Effector memory CD4-positive, alpha-beta T cell (primary cell): Measurements from ENCODE around the gene KRTAP12-4.

ENCODE experiments used
- DNase-seq, 3 donors: peaks; one replicate each; pipeline ENCODE4 v3.0.0-alpha.2; 2020
- H3K27ac ChIP-seq: 2 replicates; pipeline ENCODE4 v1.7.0; 2013; ENCODE audit warnings: mild to moderate bottlenecking, low read length, moderate library complexity; ENCODE audit not compliant: insufficient read depth, poor library complexity, severe bottlenecking
- H3K27me3 ChIP-seq: replicated peaks from 2 replicates; pipeline ENCODE4 v1.7.0; 2013; ENCODE audit warnings: mild to moderate bottlenecking, low read length; ENCODE audit not compliant: insufficient read depth, control insufficient read depth, poor library complexity, severe bottlenecking
- H3K36me3 ChIP-seq: 2 replicates; pipeline ENCODE4 v1.7.0; 2013; ENCODE audit warnings: mild to moderate bottlenecking, low read length, moderate library complexity; ENCODE audit not compliant: control insufficient read depth, insufficient read depth
- H3K4me1 ChIP-seq: 2 replicates; pipeline ENCODE4 v1.7.0; 2013; ENCODE audit warnings: low read length, mild to moderate bottlenecking; ENCODE audit not compliant: control insufficient read depth, insufficient read depth, poor library complexity, severe bottlenecking
- H3K4me3 ChIP-seq: 2 replicates; pipeline ENCODE4 v1.7.0; 2013; ENCODE audit warnings: low read length, low read depth, mild to moderate bottlenecking; ENCODE audit not compliant: insufficient read depth, poor library complexity, severe bottlenecking
- H3K9me3 ChIP-seq: 2 replicates; pipeline ENCODE4 v1.7.0; 2013; ENCODE audit warnings: mild to moderate bottlenecking, low read length, moderate library complexity; ENCODE audit not compliant: control insufficient read depth
- total RNA-seq, 3 donors: gene quantifications; one replicate each; lab custom pipeline; 2026; lab: John Stamatoyannopoulos, UW

KRTAP12-4 gene, protein sequence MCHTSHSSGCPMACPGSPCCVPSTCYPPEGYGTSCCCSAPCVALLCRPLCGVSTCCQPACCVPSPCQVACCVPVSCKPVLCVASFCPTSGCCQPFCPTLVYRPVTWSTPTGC
- 0 reads per million in 3 donors for total RNA-seq

DNA sequence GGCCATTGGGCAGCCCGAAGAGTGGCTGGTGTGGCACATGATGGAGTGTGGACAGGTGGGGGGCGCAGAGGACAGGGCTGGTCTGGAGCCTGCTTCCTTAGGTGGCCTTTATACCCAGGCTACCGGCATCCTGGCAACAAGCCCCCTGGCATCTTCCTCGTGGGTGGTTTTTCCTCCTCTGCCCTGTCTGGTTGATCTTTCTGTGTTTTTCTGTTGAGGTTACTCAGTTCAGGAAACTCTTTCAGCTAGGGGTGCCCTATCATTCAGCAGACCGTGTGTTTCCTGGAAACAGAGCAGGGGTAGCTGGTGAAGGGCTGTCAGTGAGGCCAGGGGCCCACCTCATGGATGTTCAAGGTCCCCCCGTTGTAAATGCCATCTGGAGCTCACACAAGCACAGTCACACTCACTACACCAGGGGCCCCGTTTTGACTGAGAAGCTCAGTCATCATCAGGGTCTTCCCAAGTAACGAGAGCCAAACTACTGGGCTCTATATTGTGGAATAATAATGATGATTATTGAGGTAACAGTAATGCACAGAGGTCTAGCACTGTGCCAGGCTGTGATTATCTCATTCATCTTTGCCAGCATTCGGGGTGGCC is at the start of gene KRTAP12-4:
Gene KRTAP12-4, minus strand, starts transcription at position 84 of the 600 bp plus-strand sequence. Its CDS starts 45 bp downstream, at position 39.
- no peak for DNase-seq
- H3K27ac ChIP-seq, result peak within 1 kb of the TSS; percentile 31
- peaks cover 45% of the 10 kb centered on the region for H3K4me1 ChIP-seq
- no peak within 1 kb of the TSS for H3K4me3 ChIP-seq
- H3K9me3 ChIP-seq, result no peaks in the 10 kb centered on the region
- no peaks in the 10 kb centered on the region for H3K36me3 ChIP-seq
- H3K27me3 ChIP-seq, result no peaks in the 10 kb centered on the region

DNA sequence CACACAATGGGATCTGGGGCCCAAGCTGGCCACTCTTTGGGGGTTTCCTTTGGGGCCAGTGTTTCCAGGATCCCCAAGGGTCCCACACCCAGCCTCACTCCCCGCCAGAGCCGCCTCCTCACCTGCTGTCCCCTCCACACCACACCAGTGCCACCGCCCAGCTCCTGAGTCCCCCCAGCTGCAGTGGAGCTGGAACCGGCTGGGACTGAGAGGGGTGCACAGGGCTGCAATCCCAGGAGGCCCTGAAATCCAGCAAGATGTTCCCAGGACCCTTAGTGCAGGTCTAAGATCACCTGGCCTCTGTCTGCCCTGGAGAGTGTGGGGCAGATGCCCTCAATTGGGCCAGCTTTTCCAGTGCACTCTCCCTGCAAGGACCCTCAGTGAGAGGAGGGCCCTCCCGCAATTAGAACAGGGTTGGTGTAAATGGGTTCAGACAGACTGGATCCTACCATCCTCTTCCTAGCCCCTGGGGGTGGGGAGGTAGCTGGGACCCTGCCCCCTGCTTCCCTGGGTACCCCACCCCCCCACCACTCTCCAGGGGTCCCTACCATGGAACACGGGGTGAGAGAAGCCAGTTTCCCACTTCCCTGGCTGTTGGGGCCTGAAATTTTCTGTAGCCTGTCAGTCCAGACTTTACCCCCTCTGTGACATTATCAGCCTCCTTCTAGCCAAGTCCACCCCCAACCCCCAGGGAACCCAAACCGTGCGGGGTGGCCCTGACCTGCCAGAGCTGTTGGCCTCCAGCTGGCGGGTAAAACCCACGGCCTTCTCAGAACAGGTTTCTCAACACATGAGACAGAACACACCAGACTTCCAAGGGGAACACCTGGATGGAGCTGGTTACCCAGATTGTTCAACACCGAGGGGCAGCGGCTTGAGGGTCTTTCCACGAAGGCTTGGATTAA is 49.5 kb upstream of the KRTAP12-4 start:
- Histone ChIP-seq H3K27ac (no peak overlapping the region), H3K4me1 (peaks cover 6% of the 10 kb centered on the region), H3K4me3 (no peak overlapping the region), H3K9me3 (no peaks in the 10 kb centered on the region), H3K27me3 (peaks cover 65% of the 10 kb centered on the region), H3K36me3 (no peaks in the 10 kb centered on the region)
- no peak for DNase-seq

DNA sequence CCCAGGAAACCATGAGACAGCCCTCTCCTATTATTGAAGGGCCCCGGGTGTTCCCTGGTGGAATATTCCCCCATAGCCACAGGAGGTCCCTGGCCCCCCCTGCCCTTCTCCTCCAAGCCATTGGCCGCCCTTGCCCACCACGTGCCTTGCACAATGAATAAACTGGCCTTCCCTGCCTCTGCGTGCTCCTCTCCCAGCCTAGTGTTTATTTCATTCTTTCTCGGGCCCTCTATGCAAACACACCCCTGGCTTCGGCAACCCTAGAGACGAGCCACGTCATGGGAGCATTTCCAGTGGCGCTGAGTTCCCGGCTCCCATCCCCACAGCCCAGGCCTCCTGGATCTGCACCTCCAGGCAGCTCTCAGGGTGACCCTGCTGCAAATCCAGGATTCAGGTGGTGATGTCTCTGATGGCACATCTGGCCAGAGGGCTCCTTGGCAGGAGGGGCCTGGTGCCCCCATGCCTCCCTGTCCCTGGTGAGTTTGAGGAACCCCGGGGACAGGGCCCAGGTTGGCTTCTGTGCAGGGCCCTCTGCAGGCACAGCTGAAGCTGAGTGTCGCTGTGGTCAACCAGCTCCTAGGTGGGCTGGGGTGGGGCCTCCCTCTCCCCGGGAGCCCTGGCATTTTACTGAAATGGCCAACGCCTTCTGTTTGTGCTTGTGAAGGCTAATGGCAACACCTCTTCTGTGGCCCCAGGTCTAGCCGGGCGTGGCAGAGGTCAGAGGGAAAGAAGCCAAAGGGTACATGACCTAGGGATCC is 48.7 kb upstream of the KRTAP12-4 start:
- no peak for DNase-seq
- Histone ChIP-seq H3K4me1 (no peaks in the 10 kb centered on the region), H3K27ac (no peak overlapping the region), H3K36me3 (no peaks in the 10 kb centered on the region), H3K27me3 (peaks cover 57% of the 10 kb centered on the region), H3K4me3 (no peak overlapping the region), H3K9me3 (no peaks in the 10 kb centered on the region)

DNA sequence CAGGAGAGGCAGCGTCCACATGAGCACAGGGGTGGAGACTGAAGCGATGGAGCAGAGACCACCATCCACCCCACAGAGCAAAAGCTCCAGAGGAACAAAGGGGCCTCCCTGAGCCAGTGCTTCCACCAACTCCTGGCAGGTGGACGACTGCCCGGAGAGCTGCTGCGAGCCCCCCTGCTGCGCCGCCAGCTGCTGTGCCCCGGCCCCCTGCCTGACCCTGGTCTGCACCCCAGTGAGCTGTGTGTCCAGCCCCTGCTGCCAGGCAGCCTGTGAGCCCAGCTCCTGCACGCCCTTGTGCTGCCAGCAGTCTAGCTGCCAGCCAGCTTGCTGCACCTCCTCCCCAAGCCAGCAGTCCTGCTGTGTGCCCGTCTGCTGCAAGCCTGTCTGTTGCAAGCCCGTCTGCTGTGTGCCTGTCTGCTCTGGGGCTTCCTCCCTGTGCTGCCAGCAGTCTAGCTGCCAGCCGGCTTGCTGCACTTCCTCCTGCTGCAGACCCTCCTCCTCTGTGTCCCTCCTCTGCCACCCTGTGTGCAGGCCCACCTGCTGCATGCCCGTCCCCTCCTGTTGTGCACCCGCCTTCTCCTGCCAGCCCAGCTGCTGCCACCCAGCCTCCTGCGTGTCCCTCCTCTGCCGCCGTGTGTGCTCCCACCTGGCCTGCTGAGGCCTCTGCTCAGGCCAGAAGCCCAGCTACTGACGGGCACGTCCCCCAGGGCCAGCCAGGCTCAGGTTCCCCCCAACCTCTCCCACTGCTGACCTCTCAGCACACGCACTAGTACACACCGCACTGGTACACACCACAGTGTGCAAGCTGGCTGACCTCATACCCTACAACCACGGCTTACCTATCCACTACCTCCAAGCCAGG is 47.9 kb upstream of the KRTAP12-4 start:
- H3K27me3 ChIP-seq, result peaks cover 49% of the 10 kb centered on the region
- H3K27ac ChIP-seq, result no peak overlapping the region
- H3K4me3 ChIP-seq, result no peak overlapping the region
- H3K9me3 ChIP-seq, result no peaks in the 10 kb centered on the region
- no peak for DNase-seq
- no peaks in the 10 kb centered on the region for H3K36me3 ChIP-seq
- H3K4me1 ChIP-seq, result no peaks in the 10 kb centered on the region

DNA sequence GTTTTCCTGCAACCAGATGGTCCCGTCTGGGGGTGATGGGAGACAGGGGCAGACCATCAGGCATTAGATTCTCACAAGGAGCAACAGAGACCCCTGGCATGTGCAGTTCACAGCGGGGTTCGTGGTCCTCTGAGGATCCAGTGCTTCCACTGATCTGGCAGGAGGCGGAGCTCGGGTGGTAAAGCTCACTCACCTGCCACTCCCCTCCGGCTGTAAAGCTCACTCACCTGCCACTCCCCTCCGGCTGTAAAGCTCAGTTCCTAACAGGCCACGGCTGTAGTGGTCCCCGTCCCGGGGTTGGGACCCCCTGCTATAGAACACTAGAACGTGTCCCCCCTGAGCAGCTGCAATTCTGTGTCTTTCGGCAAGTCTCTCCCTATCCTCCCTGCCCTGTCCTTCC is 47.1 kb upstream of the KRTAP12-4 start:
- H3K36me3 ChIP-seq, result no peaks in the 10 kb centered on the region
- H3K27me3 ChIP-seq, result peaks cover 42% of the 10 kb centered on the region
- H3K27ac ChIP-seq, result no peak overlapping the region
- H3K9me3 ChIP-seq, result no peaks in the 10 kb centered on the region
- no peak overlapping the region for H3K4me3 ChIP-seq
- no peak for DNase-seq
- H3K4me1 ChIP-seq, result no peaks in the 10 kb centered on the region

DNA sequence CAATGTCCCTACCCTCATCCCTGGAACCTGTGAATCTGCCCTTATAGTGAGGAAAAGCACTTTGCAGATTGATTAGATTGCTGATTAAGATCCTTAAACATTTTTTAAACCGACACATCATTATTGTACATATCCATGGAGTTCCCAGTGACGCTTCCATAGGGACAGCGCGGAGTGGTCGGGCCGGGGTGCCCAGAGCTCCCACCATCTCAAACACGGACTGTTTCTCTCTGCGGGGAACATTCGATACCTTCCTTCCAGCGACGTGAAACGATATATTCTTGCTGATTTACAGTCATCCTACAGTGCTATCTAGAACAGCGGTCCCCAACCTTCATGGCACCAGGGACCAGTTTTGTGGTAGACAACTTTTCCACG is 46.6 kb upstream of the KRTAP12-4 start:
- peaks cover 36% of the 10 kb centered on the region for H3K27me3 ChIP-seq
- no peaks in the 10 kb centered on the region for H3K36me3 ChIP-seq
- H3K4me3 ChIP-seq, result no peak overlapping the region
- no peak for DNase-seq
- H3K27ac ChIP-seq, result no peak overlapping the region
- no peaks in the 10 kb centered on the region for H3K4me1 ChIP-seq
- no peaks in the 10 kb centered on the region for H3K9me3 ChIP-seq

DNA sequence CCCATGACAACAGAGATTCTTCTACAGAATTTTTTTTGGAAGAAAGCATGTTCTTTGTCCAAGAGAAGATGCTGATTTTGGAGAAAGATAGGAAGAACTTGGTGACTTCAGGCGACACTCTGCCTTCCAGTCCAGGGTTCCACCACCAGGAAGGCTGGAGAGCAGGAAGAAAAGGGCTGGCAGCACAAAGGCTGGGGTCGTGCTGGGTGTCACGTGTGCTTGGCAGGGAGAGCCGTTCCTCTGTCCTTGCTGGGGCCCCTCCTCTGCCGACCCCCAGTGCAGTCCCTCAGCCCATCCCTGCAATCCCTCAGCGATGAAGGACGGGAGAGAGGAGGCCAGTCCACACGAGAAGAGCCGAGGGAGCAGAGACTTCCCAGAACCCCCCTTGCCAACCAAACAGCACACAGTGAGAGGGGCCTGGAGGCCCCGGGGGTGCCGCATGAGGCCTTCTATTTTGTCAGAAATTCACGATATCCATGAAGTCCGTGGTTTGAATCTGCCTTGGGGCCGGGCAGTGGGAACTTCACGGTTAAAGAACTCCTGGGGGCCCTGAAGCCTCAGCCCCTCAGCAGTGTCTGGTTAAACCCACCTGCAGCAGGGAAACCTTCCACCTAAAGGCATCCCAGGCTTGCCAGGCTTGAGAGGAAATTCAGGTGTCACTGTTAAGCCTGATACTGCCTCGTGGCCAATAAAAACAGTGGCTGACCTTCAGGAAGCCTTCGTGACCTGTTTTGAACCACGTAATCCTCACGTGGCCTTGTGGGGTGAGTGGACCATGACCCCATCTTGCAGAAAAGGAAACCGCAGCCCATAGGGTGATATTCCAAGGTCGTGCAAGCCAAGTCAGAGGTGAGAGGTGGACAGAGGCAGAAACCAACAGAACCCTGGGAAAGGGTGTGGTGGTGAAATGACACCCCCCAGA is 45.9 kb upstream of the KRTAP12-4 start:
- Histone ChIP-seq H3K27ac (no peak overlapping the region), H3K4me1 (no peaks in the 10 kb centered on the region), H3K27me3 (peaks cover 34% of the 10 kb centered on the region), H3K36me3 (no peaks in the 10 kb centered on the region), H3K9me3 (no peaks in the 10 kb centered on the region), H3K4me3 (no peak overlapping the region)
- DNase-seq, result no peak

DNA sequence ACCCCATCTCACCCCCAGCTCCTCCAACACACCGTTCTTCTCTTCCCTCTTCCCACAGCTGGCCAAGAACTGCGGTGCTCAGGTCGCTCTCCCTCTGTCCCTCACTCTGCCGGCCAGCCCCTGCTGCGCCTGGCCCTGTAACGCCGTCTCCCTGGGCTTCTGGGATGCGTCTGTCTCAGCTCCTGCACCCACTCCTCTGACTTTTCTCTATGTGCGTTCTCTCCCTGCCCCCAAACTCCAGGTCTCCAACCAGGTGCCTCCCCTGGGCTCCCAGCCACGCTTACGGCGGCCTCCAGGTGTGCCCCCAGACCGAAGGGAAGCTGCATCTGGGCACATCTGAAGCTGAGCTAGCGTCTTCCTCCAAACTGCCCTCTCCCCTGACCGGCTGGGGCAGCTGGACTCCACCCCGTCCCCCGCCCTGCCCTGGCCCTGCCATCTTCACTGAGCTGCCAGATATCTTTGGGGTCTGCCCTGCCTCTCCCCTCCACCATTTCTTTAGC is 45.1 kb upstream of the KRTAP12-4 start:
- Histone ChIP-seq H3K4me1 (no peaks in the 10 kb centered on the region), H3K27me3 (peaks cover 31% of the 10 kb centered on the region), H3K4me3 (no peak overlapping the region), H3K27ac (no peak overlapping the region), H3K36me3 (no peaks in the 10 kb centered on the region), H3K9me3 (no peaks in the 10 kb centered on the region)
- no peak for DNase-seq
